NCI-H524 treated with DMSO at 0.1 percent for 48 hours (cell line): Measurements from ENCODE around the gene NASP.

Experiments used
- DNase-seq: peaks from one replicate; lab custom pipeline; 2025; lab: John Stamatoyannopoulos, UW

NASP gene

DNA sequence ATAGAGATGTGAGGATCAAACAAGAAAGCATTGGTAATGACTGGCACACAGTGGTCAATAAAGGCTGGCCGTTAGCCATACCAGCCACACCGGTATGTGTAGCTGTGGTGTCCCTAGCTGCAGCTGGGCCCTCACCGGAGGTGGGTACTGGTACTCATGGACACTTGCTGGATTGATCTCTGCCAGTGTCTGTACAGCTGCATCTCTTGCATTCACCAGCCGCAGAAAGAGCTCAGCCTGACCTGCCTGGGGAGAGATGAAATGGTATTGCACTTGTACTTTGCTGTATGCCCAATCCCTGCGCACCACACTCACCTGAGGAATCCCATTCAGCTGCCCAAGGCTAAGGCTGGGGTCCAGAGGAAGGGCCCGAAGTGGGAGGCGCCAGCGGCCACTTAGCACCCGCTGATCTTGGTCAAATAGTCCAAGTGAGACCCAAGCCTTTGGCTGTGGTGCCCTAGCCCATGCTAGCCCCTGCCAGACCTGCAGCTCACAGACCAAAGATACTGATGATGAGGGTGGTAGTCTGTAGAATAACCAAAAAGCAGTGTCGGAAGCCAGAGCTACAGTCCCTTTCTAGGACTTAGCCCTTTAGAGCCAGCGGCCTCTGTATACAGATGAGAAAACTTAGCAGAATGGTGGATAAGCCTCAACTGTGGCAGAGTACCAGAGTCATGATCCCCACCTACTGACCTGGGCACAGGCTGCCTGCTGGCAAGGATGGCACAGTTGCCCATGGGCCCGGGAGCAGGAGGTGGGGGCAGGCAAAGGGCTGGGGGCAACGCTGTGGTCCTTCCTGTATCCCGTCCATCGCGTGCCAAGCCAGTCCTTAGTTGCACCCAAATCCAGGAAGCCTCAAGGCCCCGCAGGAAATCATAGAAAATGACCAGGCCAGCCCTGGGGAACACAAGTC, 37.0 kb downstream of the NASP start:
- DNase-seq = no peak

- DNase-seq = no peak
Measured at GRCh38 chr1:45621501-45621836, 37.6 kb downstream of the NASP start.

DNA sequence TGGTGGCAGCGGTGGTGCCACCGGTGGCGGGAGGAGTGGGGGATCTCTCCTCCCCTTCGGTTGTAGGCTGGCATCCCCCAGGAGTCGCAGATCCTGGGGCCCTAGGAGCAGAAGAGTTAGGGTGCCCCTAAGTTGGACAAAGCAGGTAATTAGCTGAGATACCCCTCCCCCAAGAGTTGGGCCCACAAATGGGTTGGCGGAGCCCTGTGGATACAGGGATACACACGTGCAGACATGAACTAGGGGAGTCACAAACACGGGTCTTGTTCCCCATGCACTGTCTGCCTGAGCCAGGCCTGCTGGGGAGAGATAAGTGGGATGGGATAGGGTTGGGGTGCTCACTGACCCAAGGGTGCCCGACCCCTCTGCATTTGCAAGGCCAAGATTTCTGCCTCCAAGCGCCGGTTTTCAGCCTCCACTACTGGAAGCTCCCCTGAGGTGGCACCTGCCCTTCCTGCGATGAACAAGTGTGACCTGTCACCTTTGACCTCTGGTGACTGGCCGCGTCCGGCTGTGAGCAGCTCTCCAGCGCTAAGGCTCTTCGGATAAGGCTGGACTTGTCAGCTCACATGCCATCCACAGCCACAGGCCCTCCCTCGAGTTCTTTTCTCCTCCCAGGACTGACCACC, 38.2 kb downstream of the NASP start:
- no peak for DNase-seq

DNA sequence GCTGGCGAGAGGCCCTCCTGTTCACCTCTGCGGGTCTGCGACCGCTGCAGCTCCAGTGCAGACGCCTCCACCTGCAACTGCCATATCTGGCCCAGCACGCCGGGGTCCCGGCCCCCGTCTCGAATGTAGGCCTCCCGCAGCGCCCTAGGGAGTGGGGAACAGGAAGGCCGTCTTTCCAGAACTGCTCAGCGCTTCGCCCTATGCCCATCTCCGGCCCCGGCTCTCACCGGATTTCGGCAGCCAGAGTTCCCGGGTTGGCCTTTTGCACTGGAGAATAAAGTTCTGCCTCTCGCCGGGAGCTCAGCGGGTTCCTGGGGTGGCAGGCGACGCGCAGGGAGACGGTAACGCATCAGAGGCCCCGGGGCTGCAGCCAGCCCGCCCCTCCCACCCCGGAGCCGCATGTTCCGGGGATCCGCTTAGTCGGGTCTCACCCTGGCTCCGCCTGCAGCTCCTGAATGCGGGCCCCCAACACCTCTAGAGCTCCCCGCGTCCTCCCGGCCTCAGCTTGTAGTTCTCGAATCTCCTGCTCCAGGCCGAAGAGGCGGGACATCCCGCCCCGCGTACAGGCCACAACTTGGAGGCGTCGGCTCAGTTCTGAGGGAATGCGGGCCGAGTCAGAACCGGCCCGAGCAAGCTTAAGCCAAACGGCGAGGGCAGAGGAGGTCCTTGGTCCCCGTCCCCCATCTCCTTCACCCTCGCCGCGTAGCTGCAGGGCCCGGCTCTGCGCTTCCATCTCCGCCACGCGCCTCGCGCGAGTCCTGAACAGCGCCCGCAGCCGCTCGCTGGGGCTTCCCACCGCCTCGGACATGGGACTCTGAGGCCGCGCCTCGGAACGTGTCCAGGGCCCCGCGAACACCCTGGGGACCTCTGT, 38.9 kb downstream of the NASP start:
- DNase-seq = no peak

GRCh38 chr1:45623972-45624371, 40.1 kb downstream of the NASP start, which contains the start of gene CCDC17:
Gene CCDC17, minus strand, starts transcription at chr1:45624054. Its CDS starts 145 bp downstream, at chr1:45623909.
- DNase-seq = no peak

- DNase-seq = no peak
Measured at GRCh38 chr1:45629035-45629434, 45.2 kb downstream of the NASP start.

DNA sequence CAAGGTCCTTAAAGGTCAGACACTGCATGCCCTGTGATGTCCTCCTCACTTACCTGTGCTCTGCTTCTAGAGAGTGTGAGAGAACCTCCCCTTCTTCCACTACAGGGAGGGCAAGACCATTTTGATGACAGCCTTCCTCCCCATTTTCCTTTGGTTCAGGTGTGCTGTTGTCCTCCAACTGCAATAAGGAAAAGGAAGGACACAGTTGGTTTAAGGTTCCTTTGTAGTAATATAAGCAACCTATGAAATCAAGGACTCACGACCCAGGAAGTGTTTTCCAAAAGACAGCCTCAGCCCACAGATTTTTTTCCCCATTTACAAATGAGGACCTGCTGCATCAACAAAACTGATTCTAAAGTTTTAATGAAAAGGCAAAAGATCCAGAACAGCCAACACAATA, 46.6 kb downstream of the NASP start:
- no peak for DNase-seq

DNA sequence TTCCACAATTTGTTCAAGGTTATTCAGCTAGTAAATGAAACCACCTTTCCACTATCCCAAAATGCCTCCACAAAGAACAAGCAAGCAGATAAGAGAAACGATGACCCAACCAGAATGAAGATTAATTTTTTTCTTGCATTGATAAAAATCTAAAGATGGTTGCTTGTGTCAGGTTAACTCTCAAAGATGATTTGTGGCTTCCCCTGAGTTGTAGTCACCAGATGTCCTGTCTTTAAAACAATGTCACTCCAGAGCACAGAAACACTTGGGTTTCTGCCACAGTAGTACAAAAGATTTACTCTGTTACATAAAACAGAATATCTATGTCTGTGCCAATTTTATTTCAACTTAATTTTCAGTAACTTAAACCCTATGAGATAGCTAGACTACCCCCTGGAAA, 51.4 kb downstream of the NASP start:
- no peak for DNase-seq

DNA sequence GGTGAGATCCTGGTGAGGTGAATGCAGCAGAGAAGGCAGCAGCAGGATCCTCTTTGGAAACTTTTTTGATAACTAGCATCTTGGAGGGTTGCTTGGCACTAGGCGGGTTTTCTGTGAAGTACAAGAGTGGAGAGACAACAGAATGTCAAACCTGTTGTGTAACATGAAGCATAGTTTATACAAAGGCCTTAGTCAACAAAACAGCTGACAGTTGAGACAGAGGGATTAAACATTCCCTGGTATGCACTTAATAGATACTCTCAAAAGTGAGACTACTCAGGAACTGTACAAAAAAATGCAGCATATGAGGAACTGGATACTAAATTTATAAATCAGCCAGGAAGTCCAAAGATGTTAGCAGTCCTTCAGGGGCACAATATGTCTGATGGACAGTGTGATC, 56.5 kb downstream of the NASP start:
- no peak for DNase-seq

DNA sequence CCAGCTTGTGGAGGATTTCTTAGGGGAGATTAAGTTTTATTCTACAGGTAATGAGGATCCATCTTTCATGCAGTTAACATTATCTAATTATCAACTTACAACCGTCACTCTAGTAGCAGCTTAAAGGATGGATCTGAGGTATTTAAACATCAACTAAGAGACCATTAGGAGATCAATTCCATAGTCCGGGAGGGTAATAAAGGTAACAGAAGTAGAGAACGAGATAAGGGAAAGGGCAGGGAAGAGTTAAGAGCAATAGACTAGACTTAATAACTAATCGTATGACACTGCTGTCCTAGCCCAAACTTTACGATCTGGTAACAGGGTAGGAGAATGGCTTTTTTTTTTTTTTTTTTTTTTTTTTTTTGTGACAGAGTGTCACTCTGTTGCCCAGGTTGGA, 59.5 kb downstream of the NASP start:
- no peak for DNase-seq

- DNase-seq = no peak
Measured at GRCh38 chr1:45643978-45644377, 60.1 kb downstream of the NASP start.

DNA sequence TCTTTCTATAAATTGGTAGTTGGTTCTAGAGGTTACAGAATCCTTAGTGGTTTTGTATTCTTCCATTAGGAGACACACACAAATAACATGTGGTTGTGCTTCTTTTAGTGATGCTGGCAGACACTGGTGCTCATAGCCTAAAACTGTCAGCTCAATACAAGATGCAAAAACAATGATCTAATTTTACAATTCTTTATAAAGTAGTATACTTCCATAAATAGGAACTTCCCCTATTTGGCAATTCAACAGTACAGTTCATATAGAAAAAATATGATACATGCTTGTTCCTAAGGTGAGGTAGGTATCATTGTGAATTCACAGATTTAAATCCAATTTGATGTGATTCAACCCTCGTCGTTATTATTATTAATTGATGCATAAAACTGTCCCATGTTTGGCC, 60.8 kb downstream of the NASP start:
- no peak for DNase-seq

GRCh38 chr1:45647248-45648021, 63.6 kb downstream of the NASP start:
- no peak for DNase-seq

DNA sequence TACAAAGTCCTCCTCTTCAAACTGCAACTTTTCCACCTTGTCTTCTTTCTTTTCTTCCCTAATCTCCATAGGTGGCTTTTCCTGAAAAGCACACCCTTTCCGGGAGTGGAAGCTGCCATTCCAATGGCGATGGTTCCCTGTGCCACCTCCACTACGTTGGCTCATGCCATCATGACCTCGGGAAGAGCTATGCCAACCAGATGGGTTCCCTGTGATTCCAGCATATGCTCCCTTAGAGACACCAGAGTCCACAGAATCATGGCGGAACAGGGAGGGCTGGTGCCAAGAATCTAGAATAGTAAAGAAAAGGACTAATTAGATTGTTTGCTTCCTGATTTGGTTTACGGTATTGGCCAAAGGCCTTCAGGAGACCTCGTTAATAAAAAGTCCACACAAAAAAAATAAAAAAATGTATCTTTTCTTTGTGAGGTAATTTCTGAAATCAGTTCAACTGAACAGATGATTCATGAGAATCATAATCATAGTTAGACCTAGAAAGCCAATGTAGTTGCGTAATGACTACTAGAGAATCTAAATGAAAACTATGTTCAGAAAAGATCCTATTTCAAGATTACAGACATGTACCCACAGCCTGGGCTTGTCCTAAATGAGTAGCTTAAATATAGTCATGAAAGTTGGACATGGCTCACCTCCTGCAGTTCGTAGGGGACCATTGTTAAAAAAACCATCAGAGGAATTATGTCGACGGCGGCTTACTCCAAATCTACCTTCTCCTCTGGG, 70.9 kb downstream of the NASP start:
- no peak for DNase-seq

- no peak for DNase-seq
Measured at GRCh38 chr1:45656573-45657226, 72.9 kb downstream of the NASP start.

DNA sequence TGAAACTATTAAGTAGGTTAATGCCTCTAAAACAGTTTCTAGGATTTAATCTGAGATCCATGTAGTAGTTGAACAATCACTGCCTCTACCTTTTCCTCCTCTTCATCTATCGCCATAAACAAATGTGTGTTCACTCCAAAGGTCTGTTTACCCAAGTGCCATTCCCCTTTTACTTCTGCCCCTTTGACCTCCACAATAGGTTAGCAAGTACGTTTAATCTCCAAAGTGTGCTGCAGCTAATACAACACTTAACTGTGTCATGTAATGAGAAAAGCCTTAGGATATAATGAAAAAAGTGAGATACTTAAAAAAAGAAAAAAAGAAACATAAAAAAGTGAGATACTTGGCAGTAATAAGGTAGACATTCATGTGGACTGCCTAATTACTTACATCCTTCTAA, 74.3 kb downstream of the NASP start:
- DNase-seq = no peak

DNA sequence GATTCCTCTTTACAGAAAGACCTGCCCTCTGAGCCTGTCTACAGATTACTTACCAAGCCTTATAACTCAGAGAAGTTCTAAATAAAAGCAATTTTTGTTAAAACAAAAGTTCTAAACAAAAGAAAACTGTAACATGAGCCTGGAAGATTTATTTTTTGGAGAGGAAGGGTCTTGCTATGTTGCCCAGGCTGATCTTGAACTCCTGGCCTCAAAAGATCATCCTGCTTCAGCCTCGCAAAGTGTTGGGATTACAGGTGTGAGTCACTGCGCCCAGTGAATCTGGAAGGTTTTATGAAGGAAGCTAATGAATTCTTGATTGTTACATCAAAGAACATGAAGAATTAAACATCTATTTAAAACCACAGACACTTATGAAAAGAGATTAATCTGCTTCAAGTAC, 75.4 kb downstream of the NASP start:
- no peak for DNase-seq

GRCh38 chr1:45660336-45660735, 76.5 kb downstream of the NASP start:
- no peak for DNase-seq

- no peak for DNase-seq
Measured at GRCh38 chr1:45666836-45667235, 83.0 kb downstream of the NASP start.

DNA sequence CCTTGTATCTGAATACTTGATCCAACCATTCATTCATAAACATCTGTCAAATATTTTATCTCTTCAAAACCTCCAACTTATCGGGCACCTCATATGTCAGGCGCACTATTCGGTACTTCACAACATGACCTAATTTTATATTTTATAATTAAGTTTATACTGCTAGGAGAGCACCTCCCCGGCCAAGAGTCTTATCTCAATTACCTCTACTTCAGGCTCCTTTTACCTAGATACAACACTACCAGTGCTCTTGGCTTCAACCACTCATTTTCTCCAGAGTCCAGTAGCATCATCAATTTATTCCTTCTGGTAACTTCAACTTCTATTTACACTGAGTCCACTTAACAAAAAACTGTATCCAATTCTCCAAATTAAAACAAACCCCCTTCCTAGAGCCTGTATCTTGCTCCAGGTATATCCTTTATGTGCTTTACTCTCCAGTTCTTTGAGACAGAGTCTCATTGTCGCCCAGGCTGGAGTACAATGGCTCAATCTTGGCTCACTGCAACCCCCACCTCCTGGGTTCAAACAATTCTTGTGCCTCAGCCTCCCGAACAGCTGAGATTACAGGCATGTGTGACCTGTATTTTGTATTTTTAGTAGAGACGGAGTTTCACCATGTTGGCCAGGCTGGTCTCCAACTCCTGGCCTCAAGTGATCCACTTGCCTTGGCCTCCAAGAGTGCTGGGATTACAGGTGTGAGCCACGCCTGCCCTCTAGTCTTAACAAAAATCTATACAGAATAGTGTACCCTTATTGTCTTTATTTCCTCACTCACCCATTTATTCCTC, 83.7 kb downstream of the NASP start:
- no peak for DNase-seq
